GM12878 (cell line): Measurements from ENCODE around the gene DNAJB6.

Experiments used
- BRCA1 ChIP-seq: IDR thresholded peaks from 2 replicates; pipeline ENCODE4 v1.6.1; 2011; ENCODE audit warnings: low read depth, low read length, improper control_type of control experiment
- CTCF ChIP-seq, 3 experiments: IDR thresholded peaks in 2 of 3; conservative IDR thresholded peaks in 1 of 3; 2 replicates each; pipeline ENCODE4 v1.5.1; 2011; ENCODE audit warnings: low read depth in 3 of 3, low read length in 3 of 3, mild to moderate bottlenecking in 3 of 3, control low read depth in 2 of 3, moderate library complexity in 2 of 3, inconsistent platforms in 1 of 3, mixed read lengths in 1 of 3; ENCODE audit not compliant: control insufficient read depth in 2 of 3, insufficient read depth in 1 of 3; ENCODE audit errors: extremely low read depth in 1 of 3
- EP300 ChIP-seq, 2 experiments: fragments of 150-350 bp in 1 of 2; IDR thresholded peaks; 2 replicates each; pipeline ENCODE4 v1.6.1; 2011 to 2012; ENCODE audit warnings: low read depth in 2 of 2, low read length in 2 of 2, borderline replicate concordance in 1 of 2, improper control_type of control experiment in 1 of 2, inconsistent platforms in 1 of 2; ENCODE audit not compliant: control insufficient read depth in 1 of 2
- KDM1A ChIP-seq: fragments of 200-600 bp; sonication (generic); IDR thresholded peaks from 2 replicates; pipeline ENCODE4 v1.6.1; 2016; ENCODE audit warnings: borderline replicate concordance
- MLLT1 ChIP-seq: fragments of 450-650 bp; IDR thresholded peaks from 2 replicates; pipeline ENCODE4 v1.6.1; 2016; ENCODE audit warnings: mild to moderate bottlenecking
- MTA3 ChIP-seq: IDR thresholded peaks from 2 replicates; pipeline ENCODE4 v1.6.1; 2012; ENCODE audit warnings: low read length, inconsistent platforms, borderline replicate concordance
- POLR2A ChIP-seq: IDR thresholded peaks from 2 replicates; pipeline ENCODE4 v1.6.1; 2011; ENCODE audit warnings: low read depth, mild to moderate bottlenecking, low read length
- SIN3A ChIP-seq: IDR thresholded peaks from 2 replicates; pipeline ENCODE4 v1.6.1; 2012; ENCODE audit warnings: low read depth, low read length, improper control_type of control experiment
- TCF7 ChIP-seq: IDR thresholded peaks from 2 replicates; pipeline ENCODE4 v1.6.1; 2014; ENCODE audit warnings: antibody characterized with exemption, borderline replicate concordance

GRCh38 chr7:157392256-157393037 is 55.6 kb downstream of the DNAJB6 start:
- TF ChIP-seq CTCF (IDR thresholded peaks at IDR 0.05 in 2 of 3, conservative IDR thresholded peaks at IDR 0.05 in 1 of 3; ENCODE audit: control insufficient read depth in 2 of 3, extremely low read depth in 1 of 3, insufficient read depth in 1 of 3, low read depth in 3 of 3, low read length in 3 of 3) (no peak), POLR2A (no peak), MLLT1 (no peak), TCF7 (no peak), EP300 (IDR thresholded peaks at IDR 0.05; ENCODE audit: borderline replicate concordance in 1 of 2, control insufficient read depth in 1 of 2, low read depth in 2 of 2, low read length in 2 of 2) (no peak), MTA3 (no peak), BRCA1 (no peak), SIN3A (no peak), KDM1A (no peak)
